GM21576 (cell line): Measurements from ENCODE around the gene KRTAP4-2.
"Not testable (repeated sequence)": the region's sequence is repeated elsewhere in the genome, so short reads cannot be mapped to it uniquely, and the experiment has no call there.

Experiments
- ATAC-seq: cut with Tn5 transposase; IDR thresholded peaks from one replicate; pipeline ENCODE4 v1.9.1; 2021; ENCODE audit warnings: mild to moderate bottlenecking, moderate library complexity; ENCODE audit not compliant: unreplicated experiment

Gene KRTAP4-2

DNA sequence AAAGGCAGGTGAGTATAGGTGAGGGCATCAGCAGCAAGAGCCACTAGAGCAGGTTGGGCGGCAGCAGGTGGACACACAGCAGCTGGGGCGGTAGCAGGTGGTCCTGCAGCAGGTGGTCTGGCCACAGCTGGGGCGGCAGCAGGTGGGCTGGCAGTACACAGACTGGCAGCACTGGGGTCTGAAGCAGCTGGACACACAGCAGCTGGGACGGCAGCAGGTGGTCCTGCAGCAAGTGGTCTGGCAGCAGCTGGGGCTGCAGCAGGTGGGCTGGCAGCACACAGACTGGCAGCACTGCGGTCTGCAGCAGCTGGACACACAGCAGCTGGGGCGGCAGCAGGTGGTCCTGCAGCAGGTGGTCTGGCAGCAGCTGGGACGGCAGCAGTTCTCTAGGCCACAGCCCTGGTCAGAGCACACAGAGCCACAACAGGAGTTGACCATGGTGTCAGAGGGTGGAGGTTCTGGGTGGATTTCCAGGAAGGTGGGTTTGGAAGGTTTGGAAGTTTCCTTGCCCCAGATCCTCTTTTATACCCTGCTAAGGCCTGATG, at the start of gene KRTAP4-2:
Gene KRTAP4-2, minus strand, starts transcription at position 495 of the 545 bp plus-strand sequence. Its CDS starts 57 bp downstream, at position 438.
- no peak for ATAC-seq

GRCh38 chr17:41226598-41227095, 48.6 kb upstream of the KRTAP4-2 start, which contains the start of gene KRTAP9-2:
KRTAP9-2 (plus strand) TSS chr17:41226648; CDS start chr17:41226655, 7 bp downstream.
- not testable (repeated sequence) for ATAC-seq

- no peak for ATAC-seq
These were observed 48.0 kb upstream of the KRTAP4-2 start for GRCh38 chr17:41226051-41226450.

GRCh38 chr17:41223821-41224220, 45.8 kb upstream of the KRTAP4-2 start:
- no peak for ATAC-seq

GRCh38 chr17:41215681-41216080, 37.7 kb upstream of the KRTAP4-2 start:
- no peak for ATAC-seq

DNA sequence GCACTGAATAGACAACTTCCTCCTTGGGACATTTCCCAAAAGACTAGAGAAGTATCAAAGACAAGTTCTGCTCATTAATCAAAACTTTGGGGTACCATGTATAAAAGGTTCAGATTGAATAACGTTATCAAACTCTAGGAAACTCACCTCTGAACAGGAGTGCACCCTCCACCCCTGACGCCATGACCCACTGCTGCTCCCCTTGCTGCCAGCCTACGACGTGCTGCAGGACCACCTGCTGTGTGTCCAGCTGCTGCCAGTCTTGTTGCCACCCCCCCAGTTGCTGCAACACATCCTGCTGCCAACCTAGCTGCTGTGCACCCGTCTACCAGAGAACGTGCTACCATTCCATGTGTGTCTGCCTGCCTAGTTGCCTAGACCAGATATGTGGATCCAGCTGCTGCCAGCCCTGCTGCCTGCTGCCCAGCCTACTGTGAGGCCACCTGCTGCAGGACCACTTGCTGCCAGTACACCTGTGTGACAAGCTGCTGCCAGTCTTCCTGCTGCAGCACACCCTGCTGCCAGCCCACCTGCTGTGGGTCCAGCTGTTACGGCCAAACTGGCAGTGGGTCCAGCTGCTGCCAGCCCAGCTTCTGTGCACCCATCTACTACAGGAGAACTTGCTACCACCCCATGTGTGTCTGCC, 34.6 kb upstream of the KRTAP4-2 start:
- no peak for ATAC-seq

DNA sequence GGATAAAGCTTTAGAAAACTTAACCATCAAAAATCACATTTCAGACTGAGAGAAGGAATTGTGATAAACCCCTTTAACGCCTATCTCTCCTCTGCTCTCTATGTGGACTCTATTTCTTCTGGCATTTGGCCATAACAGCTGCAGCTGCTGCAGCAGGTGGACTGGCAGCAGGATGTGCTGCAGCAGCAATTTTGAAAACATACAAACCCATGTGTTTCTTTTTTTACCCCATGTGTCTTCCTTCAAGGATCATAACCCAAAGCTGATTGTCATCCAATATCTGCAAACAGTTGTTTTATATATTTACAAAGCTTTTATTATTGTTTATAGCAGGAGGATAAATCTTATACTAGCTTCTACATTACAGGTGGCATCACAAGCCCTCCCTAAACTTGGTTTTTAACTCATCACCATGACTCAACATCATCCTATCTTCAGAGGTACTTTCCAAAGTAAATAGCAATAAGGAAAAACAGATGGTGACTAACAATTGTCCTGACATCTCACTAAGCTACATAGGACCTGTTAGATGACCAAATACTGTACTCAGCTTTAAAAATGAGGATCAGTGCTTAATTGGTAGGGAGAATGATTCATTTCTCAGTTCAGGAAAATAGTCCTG, 33.9 kb upstream of the KRTAP4-2 start:
- no peak for ATAC-seq

- no peak for ATAC-seq
These were observed 21.5 kb upstream of the KRTAP4-2 start for GRCh38 chr17:41199421-41200078.

DNA sequence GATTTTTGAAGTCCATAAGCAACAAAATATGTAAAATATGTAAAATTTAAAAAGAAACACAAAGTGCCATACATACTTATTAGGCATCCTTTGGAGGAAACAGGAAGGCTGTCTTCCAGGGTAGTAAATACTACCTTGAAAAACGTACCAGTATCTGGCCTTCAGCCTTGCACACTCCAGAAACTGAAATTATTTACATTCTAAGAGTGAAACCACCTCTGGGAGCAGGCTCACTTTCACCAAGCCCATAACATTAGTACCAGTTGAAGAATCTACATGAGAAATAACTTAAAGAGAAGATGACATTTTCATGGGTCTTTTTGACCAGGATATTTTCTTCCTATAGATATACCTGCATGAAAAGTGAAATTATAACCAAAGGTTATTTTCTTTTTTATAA, 18.0 kb upstream of the KRTAP4-2 start:
- no peak for ATAC-seq

DNA sequence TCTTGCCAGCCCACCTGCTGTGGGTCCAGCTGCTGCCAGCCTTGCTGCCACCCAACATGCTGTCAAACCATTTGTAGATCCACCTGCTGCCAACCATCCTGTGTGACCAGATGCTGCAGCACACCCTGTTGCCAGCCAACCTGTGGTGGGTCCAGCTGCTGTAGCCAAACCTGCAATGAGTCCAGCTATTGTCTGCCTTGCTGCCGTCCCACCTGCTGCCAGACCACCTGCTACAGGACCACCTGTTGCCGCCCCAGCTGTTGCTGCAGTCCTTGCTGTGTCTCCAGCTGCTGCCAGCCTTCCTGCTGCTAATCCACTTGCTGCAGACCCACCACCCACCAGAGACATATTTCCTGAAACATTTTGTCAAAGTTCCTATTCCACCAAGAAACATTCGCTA, 12.3 kb upstream of the KRTAP4-2 start:
- ATAC-seq, result no peak

DNA sequence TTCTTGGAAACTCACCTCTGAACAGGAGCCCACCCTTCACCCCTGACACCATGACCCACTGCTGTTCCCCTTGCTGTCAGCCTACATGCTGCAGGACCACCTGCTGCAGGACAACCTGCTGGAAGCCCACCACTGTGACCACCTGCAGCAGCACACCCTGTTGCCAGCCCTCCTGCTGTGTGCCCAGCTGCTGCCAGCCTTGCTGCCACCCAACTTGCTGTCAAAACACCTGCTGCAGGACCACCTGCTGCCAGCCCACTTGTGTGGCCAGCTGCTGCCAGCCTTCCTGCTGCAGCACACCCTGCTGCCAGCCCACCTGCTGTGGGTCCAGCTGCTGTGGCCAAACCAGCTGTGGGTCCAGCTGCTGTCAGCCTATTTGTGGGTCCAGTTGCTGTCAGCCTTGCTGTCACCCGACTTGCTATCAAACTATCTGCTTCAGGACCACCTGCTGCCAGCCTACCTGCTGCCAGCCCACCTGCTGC, 11.9 kb upstream of the KRTAP4-2 start, which contains the start of gene KRTAP9-1:
Gene KRTAP9-1, plus strand, starts transcription at position 51 of the 482 bp plus-strand sequence. Its CDS starts 0 bp downstream, at position 51.
- not testable (repeated sequence) for ATAC-seq

DNA sequence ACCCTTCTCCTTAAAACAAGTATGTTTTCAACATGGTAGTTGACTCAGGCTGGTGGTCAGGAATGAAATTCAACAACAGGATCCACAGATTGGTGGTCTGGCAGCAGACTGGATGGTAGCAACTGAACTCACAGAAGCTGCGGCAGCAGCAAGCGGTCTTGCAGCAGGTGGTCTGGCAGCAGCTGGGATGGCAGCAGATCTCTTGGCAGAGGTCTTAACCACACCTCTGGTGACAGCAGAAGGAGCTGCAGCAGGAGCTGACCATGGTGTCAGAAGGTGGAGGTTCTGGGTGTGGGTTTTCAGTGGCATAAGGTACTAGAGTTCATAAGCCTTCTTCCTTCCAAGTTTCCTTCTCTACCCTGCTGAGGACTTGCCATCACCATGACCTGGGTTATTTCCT, 8.9 kb upstream of the KRTAP4-2 start:
- no peak for ATAC-seq

DNA sequence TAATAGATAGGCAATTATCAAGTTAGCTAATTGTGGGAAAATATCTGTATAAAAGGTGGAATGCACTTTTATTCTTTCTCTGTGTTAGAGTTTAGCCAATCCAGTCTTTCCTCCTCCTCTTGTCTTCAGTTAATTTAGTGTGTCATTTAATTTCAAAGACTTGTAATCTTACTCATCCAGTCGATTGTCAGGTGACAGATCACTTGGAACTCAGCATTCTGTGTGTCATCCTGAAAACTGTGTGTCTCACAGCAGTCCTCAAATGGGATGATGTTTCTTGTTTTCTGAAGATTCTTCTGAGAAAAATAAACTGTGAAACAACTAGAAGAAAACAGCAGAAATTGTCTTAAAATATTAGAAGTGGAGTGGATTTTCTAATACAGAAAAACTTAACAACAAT, 7.0 kb upstream of the KRTAP4-2 start:
- no peak for ATAC-seq

- ATAC-seq, result no peak
These were observed 6.5 kb upstream of the KRTAP4-2 start, which contains the start of gene KRTAP4-1 for GRCh38 chr17:41184480-41184961. KRTAP4-1 (minus strand) TSS chr17:41184911; CDS start chr17:41184854, 57 bp downstream.

DNA sequence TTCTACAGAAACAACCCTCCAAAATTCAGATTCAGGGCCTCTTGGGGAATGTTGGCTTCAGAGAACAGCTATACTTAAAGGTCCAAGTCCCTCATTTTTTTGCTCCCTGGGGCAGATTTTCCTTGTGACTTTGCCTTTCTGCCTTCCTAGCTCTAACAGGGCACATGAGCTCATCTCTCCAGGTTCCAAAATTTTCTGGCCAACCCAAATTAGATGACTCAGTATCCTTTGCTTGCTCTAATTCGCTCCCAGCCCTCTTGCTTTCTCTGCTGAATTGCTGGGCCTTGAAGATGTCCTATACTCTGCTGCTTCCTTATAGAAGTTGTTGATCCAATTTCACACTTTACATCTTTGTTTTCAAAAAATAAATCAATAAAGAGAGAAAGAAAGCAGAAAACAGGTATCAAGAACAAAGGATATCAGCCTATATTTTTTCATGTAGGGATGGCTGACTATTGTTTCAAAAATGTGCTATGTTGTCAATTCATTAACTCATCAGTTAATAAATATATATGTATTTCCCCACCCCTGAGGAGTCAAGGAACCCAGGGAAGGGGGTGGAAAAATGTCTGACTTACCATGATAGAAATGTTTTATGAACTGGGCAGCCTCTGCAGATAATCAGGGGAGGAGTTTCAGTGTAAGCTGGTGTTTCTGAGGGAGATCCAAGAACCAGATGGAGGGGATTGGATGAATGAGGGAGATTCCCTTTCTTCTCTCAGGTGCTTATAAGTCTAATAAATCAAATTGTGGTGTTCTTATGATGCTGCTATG, 1.0 kb upstream of the KRTAP4-2 start:
- no peak for ATAC-seq

DNA sequence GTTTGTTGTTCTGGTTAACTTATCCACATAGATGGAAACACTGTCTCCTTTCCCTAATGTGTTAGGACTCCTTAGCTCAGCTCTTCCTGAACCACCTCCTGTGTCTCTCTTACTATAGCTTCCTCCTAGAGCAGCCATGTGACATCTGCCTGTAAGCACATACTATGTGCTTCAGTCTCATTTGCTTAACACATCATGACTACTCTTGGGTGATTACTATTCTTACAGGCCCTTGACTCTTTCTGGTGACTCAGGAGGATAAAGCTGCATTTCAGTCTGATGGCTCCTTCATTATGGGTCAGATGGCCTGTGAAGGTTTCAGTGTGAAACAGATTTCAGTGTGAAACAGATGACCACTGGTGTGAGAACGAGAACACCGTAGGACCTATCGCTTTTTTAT, 320 bp upstream of the KRTAP4-2 start:
- ATAC-seq, result no peak

DNA sequence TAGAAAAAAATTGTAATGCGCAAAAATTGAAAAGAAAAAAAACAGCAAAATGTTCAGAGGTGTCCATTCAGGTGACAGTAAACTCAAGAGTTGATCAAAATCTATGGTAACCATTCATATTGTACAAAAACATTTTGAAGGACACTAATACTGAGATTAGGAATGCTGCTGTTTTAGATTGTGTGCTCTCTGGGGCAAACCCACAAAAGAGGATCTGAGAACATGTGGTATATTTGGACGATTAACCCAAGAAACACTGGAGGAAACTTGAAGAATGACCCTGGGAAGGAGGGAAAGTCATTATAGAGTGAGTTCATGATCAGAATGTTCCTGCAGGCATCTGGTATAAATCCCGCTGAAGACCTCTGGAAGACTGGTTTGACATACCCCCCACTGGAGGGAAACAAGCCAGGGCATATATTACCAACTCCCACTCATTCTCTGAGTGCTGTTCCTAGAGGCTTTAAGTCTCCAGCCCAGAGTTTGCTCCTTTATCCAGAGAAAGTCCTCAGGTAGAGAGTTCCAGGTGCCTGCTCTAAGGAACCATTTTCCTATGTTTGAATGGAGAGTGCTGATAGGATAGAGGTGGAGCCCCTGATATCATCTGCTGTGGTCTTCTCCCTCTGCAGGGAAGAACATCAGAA, 1.2 kb downstream of the KRTAP4-2 start:
- no peak for ATAC-seq

GRCh38 chr17:41171886-41172285, 6.1 kb downstream of the KRTAP4-2 start:
- no peak for ATAC-seq

DNA sequence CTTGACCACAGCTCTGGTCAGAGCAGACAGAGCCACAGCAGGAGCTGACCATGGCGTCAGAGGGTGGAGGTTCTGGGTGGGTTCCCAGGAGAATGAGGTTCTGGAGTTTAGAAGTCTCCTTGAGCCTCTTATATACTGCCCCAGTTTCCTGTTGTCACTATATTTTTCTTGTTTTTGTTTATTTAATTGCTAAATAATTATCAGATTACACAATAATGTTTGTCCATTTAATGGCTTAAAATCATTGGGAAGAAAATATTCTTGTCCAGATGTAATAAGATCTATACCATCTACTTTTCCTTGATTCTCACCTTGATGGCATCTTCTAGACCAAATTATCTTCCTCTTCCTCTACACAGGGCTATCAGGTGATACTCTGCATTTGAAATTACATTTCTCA, 9.9 kb downstream of the KRTAP4-2 start, which contains the start of gene KRTAP4-3:
Gene KRTAP4-3, minus strand, starts transcription at position 101 of the 400 bp plus-strand sequence. Its CDS starts 49 bp downstream, at position 52.
- no peak for ATAC-seq

- no peak for ATAC-seq
These were observed 10.5 kb downstream of the KRTAP4-2 start for GRCh38 chr17:41167561-41167960.
